ENCODE results near the gene VPS54. TPM values are rescaled to one million over a fixed set of nuclear protein-coding genes. Genes with fewer than 3 reads are reported as not detected.

VPS54 gene
- total RNA-seq, 2 experiments from 2014 or later, result 9.5 to 10.8 TPM

- TF ChIP-seq, protein P1, sequence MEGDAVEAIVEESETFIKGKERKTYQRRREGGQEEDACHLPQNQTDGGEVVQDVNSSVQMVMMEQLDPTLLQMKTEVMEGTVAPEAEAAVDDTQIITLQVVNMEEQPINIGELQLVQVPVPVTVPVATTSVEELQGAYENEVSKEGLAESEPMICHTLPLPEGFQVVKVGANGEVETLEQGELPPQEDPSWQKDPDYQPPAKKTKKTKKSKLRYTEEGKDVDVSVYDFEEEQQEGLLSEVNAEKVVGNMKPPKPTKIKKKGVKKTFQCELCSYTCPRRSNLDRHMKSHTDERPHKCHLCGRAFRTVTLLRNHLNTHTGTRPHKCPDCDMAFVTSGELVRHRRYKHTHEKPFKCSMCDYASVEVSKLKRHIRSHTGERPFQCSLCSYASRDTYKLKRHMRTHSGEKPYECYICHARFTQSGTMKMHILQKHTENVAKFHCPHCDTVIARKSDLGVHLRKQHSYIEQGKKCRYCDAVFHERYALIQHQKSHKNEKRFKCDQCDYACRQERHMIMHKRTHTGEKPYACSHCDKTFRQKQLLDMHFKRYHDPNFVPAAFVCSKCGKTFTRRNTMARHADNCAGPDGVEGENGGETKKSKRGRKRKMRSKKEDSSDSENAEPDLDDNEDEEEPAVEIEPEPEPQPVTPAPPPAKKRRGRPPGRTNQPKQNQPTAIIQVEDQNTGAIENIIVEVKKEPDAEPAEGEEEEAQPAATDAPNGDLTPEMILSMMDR (IDR thresholded peaks at IDR 0.05), result no peak
- Histone ChIP-seq H3K36me3 (ENCODE audit: insufficient read depth, low read length) (peaks cover 25% of the 10 kb centered on the region), H3K27me3 (ENCODE audit: control insufficient read depth in 1 of 2, insufficient read depth in 2 of 2, low read length in 2 of 2) (no peaks in the 10 kb centered on the region), H3K4me3 (ENCODE audit: low read length) (peak overlapping the region; percentile 8), H3K27ac (ENCODE audit: low read depth in 1 of 2, low read length in 2 of 2) (peak overlapping the region; percentile 56 to 78), H3K9me3 (ENCODE audit: control insufficient read depth in 1 of 2, insufficient read depth in 1 of 2, low read length in 2 of 2) (no peaks in the 10 kb centered on the region), H3K4me1 (ENCODE audit: insufficient read depth, low read length) (peaks cover 35% of the 10 kb centered on the region)
- ATAC-seq (ENCODE audit: poor library complexity) (no peak), DNase-seq (peak in 2 of 14 experiments; percentile 8 to 27)
- intact Hi-C loops (cut with DNase I, micrococcal nuclease), result loop anchor here (1.0 to 5.0 kb wide), 3 partner anchors 15 to 267 kb away; partner anchors contain the start of genes MDH1 (in 1 of the 2) and WDPCP (in 1 of the 2)
- Mint-ChIP-seq H3K4me3 (peak overlapping the region; percentile 81), H3K27ac (peak overlapping the region; percentile 99), H3K9me3 (no peaks in the 10 kb centered on the region), H3K4me1 (ENCODE audit: low read depth) (peaks cover 68% of the 10 kb centered on the region), H3K27me3 (no peaks in the 10 kb centered on the region), H3K36me3 (ENCODE audit: low read depth) (peaks cover 46% of the 10 kb centered on the region)
- ChIA-PET POLR2A (interaction anchor here (0.7 to 7.8 kb wide), 5 partner anchors 10 to 786 kb away, joined by 3 to 93 read pairs (median 3); partner anchors contain the start of genes MDH1, UGP2 and WDPCP), CTCF (interaction anchor here (0.7 to 9.6 kb wide), 2 partner anchors 13 to 21 kb away, joined by 5 to 50 read pairs; partner anchors contain the start of gene UGP2)
These were observed 163.6 kb downstream of the VPS54 start for GRCh38 chr2:63855418-63856302.

DNA sequence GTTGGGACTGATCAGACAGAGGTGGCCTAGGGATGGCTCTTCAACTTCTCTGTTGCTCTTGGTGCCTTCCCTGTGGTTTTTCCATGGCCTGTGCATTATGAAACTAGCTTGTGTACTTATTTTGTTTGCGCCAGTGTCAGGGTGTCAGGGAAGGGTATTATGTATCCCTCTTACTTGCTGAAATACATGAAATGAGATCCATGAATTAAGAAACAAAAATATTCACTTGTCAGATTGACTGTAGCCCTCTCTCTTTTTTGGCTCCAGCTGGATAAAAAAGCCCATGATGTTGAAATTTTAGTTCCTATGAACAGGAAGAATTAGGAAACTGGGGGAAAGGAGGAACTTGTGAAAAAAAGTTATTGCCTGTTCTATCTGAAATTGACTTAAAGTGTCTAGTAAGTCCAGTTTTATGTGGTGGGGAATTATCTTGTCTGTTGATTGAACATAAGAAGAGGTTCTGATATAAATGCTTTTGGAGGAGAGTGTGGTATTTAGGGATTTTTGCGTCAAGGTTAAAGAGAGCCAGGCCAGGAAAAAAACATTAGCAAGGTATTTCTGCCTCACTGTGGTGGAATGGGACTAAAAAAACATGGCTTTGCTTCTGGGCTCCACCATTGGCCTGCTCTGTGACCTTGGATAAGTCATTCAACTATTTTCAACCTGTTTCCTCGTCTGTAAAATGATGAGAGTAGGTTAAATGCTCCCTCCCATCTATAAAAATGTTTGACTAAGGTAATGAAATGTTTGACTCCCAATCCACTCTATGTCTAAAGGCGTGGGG, 165.5 kb downstream of the VPS54 start:
- peaks cover 36% of the 10 kb centered on the region for H3K36me3 Mint-ChIP-seq (ENCODE audit: low read depth)
- no peaks in the 10 kb centered on the region for H3K9me3 Mint-ChIP-seq
- Histone ChIP-seq H3K27me3 (ENCODE audit: control insufficient read depth in 1 of 2, insufficient read depth in 2 of 2, low read length in 2 of 2) (no peaks in the 10 kb centered on the region), H3K27ac (ENCODE audit: low read depth in 1 of 2, low read length in 2 of 2) (peak overlapping the region; percentile 25 to 52), H3K36me3 (ENCODE audit: insufficient read depth, low read length) (peaks cover 17% of the 10 kb centered on the region), H3K4me3 (ENCODE audit: low read length) (no peak overlapping the region), H3K4me1 (ENCODE audit: insufficient read depth, low read length) (peaks cover 37% of the 10 kb centered on the region), H3K9me3 (ENCODE audit: control insufficient read depth in 1 of 2, insufficient read depth in 1 of 2, low read length in 2 of 2) (no peaks in the 10 kb centered on the region)
- H3K4me1 Mint-ChIP-seq (ENCODE audit: low read depth), result peaks cover 85% of the 10 kb centered on the region
- peak overlapping the region; percentile 30 for H3K4me3 Mint-ChIP-seq
- TF ChIP-seq, protein P1 (IDR thresholded peaks at IDR 0.05), result no peak
- ChIA-PET POLR2A (interaction anchor here (0.6 to 7.8 kb wide), 2 partner anchors 12 to 1374 kb away, joined by 3 to 93 read pairs (median 43); partner anchors contain the start of genes ACTR2 and UGP2), CTCF (interaction anchor here (9.6 kb wide), 1 partner anchor 11 kb away, joined by 50 read pairs; the partner anchor contains the start of gene UGP2)
- H3K27ac Mint-ChIP-seq, result peak overlapping the region; percentile 99
- DNase-seq, result no peak
- no peaks in the 10 kb centered on the region for H3K27me3 Mint-ChIP-seq
- ATAC-seq (ENCODE audit: poor library complexity), result no peak
- intact Hi-C loops (cut with DNase I, micrococcal nuclease), result no loop called here

GRCh38 chr2:63851691-63852311, 167.4 kb downstream of the VPS54 start:
- Histone ChIP-seq H3K27ac (ENCODE audit: low read depth in 1 of 2, low read length in 2 of 2) (peak overlapping the region in 1 of 2 donors; percentile 31), H3K9me3 (ENCODE audit: control insufficient read depth in 1 of 2, insufficient read depth in 1 of 2, low read length in 2 of 2) (no peaks in the 10 kb centered on the region), H3K4me1 (ENCODE audit: insufficient read depth, low read length) (peaks cover 31% of the 10 kb centered on the region), H3K4me3 (ENCODE audit: low read length) (no peak overlapping the region), H3K36me3 (ENCODE audit: insufficient read depth, low read length) (no peaks in the 10 kb centered on the region), H3K27me3 (ENCODE audit: control insufficient read depth in 1 of 2, insufficient read depth in 2 of 2, low read length in 2 of 2) (no peaks in the 10 kb centered on the region)
- H3K27me3 Mint-ChIP-seq, result no peaks in the 10 kb centered on the region
- no peak for DNase-seq
- H3K4me3 Mint-ChIP-seq, result no peak overlapping the region
- intact Hi-C loops (cut with DNase I, micrococcal nuclease), result no loop called here
- H3K36me3 Mint-ChIP-seq (ENCODE audit: low read depth), result peaks cover 30% of the 10 kb centered on the region
- TF ChIP-seq, protein P1 (IDR thresholded peaks at IDR 0.05), result no peak
- no peak for ATAC-seq (ENCODE audit: poor library complexity)
- POLR2A ChIA-PET, result interaction anchor here (5.0 kb wide), 1 partner anchor 10 kb away, joined by 43 read pairs; the partner anchor contains the start of gene UGP2
- CTCF ChIA-PET, result interaction anchor here (1.5 to 9.6 kb wide), 2 partner anchors 9 to 10 kb away, joined by 8 to 50 read pairs; partner anchors contain the start of gene UGP2
- H3K27ac Mint-ChIP-seq, result peak overlapping the region; percentile 99
- H3K4me1 Mint-ChIP-seq (ENCODE audit: low read depth), result peaks cover 92% of the 10 kb centered on the region
- H3K9me3 Mint-ChIP-seq, result no peaks in the 10 kb centered on the region

All from CD4-positive, alpha-beta T cell (primary cell).